ENCODE results near the gene ABHD2. TPM values are rescaled to one million over a fixed set of nuclear protein-coding genes. Genes with fewer than 3 reads are reported as not detected.

ABHD2 gene
- total RNA-seq, 4 donors from 2014 or later = 29.7 to 48.1 (median 35.9) TPM

DNA sequence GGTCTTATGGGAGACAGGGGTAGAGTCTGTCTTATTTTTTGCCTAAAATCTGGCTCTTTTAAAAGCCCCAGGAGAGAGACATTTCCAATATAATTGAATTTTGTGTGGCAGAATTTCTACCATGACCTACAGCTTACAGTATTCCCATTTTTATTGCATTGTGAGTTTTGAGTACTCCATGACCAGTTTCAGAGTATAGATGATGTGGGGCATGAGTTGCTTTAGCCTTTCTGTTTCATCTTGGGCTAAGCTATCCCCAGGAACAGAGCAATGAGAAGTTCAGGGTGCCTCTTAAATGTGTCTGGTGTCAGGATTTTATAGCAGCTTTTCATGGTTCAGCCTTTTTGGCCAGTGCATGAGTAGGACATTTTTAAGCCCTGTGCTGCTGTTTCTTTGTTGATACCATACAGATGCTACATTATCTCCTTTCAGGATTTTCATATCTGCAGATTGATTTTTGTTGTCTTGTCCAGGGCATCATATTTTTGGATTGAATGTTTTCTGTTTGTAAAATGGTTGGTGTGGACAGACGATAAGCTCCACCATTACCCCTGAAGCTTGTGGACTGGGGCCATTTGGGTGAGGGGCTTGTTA lies 3.5 kb downstream of the ABHD2 start:
- Histone ChIP-seq H3K27ac (peak overlapping the region; percentile 46 to 93 (median 82)), H3K4me3 (peak overlapping the region in 2 of 4 donors; percentile 10 to 22), H3K36me3 (no peaks in the 10 kb centered on the region), H3K27me3 (no peaks in the 10 kb centered on the region), H3K4me1 (peaks cover 3 to 71% (median 37%) of the 10 kb centered on the region in 4 donors), H3K9me3 (no peaks in the 10 kb centered on the region)
- no peak for DNase-seq (ENCODE audit: low spot score in 2 of 2)
- no peak for TF ChIP-seq EP300 (IDR thresholded peaks at IDR 0.05)
- no peak for TF ChIP-seq POLR2A (IDR thresholded peaks at IDR 0.05)
- TF ChIP-seq, protein P1, sequence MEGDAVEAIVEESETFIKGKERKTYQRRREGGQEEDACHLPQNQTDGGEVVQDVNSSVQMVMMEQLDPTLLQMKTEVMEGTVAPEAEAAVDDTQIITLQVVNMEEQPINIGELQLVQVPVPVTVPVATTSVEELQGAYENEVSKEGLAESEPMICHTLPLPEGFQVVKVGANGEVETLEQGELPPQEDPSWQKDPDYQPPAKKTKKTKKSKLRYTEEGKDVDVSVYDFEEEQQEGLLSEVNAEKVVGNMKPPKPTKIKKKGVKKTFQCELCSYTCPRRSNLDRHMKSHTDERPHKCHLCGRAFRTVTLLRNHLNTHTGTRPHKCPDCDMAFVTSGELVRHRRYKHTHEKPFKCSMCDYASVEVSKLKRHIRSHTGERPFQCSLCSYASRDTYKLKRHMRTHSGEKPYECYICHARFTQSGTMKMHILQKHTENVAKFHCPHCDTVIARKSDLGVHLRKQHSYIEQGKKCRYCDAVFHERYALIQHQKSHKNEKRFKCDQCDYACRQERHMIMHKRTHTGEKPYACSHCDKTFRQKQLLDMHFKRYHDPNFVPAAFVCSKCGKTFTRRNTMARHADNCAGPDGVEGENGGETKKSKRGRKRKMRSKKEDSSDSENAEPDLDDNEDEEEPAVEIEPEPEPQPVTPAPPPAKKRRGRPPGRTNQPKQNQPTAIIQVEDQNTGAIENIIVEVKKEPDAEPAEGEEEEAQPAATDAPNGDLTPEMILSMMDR (IDR thresholded peaks at IDR 0.05) = no peak
- WGBS, 2 donors = 68 to 86% methylated on average over 1 of the region's 1 CpG

DNA sequence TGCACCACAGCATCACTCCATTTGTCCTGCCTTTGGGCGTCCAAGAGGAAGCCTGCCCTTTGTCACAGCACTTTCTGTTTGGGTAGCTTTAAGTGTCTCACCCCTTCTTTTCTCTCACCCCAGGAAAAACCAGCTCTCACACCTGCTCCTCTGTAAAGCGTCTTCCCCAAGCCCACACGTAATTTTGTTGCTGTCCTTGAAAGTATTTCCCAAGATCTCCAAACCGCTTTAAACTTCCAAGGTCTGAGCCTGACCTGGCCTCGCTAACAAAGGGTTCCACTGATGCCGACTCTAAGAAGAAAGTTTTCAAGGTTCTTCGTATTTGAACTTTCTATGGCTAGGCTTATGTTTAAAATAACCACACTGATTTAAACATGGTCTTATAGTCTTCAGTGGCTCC lies 5.3 kb downstream of the ABHD2 start:
- WGBS, 2 donors = 82 to 90% methylated on average over 7 of the region's 7 CpGs
- H3K27me3 ChIP-seq = no peaks in the 10 kb centered on the region
- no peak for DNase-seq (ENCODE audit: low spot score in 2 of 2)
- no peak overlapping the region for H3K4me3 ChIP-seq
- H3K4me1 ChIP-seq = peaks cover 3 to 82% (median 40%) of the 10 kb centered on the region in 4 donors
- H3K36me3 ChIP-seq = no peaks in the 10 kb centered on the region
- peak overlapping the region in 3 of 4 donors; percentile 29 to 93 (median 55) for H3K27ac ChIP-seq
- TF ChIP-seq, protein P1 (IDR thresholded peaks at IDR 0.05) = no peak
- TF ChIP-seq POLR2A (IDR thresholded peaks at IDR 0.05) = no peak
- TF ChIP-seq EP300 (IDR thresholded peaks at IDR 0.05) = no peak
- H3K9me3 ChIP-seq = no peaks in the 10 kb centered on the region

DNA sequence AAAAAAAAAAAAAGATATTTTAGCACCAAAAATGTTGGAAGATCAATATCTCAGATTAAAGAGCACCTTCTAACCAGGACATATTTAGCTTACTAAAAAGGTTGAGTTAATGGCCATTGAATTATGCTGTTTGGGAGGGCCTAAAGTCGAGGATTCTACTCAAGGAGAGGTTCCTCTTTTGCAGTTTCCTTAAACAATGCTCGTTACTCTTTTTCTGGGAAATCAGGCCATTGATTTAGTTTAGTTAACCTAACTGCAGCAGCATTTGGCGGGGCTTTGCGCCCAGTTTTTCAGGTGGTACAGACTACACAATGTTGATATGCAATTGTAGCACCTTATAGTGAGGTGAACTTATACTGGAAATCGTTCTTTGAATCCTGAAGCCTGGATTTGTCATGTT lies 6.8 kb downstream of the ABHD2 start:
- no peak for DNase-seq (ENCODE audit: low spot score in 2 of 2)

GRCh38 chr15:89095556-89095955 lies 7.3 kb downstream of the ABHD2 start:
- TF ChIP-seq POLR2A (IDR thresholded peaks at IDR 0.05) = no peak
- TF ChIP-seq, protein P1 (IDR thresholded peaks at IDR 0.05) = no peak
- no peak for TF ChIP-seq EP300 (IDR thresholded peaks at IDR 0.05)
- DNase-seq (ENCODE audit: low spot score in 2 of 2) = no peak
- Histone ChIP-seq H3K27ac (peak overlapping the region in 1 of 4 donors; percentile 44), H3K27me3 (no peaks in the 10 kb centered on the region), H3K36me3 (no peaks in the 10 kb centered on the region), H3K4me3 (no peak overlapping the region), H3K9me3 (no peaks in the 10 kb centered on the region), H3K4me1 (peaks cover 0 to 77% (median 28%) of the 10 kb centered on the region in 4 donors)
- WGBS, 2 donors = 83 to 88% methylated on average over 8 of the region's 8 CpGs

More for the DNA sequence above, 6.8 kb downstream of the ABHD2 start:
- Histone ChIP-seq H3K27ac (peak overlapping the region in 1 of 4 donors; percentile 44), H3K4me3 (no peak overlapping the region), H3K27me3 (no peaks in the 10 kb centered on the region), H3K36me3 (no peaks in the 10 kb centered on the region), H3K4me1 (peaks cover 0 to 81% (median 32%) of the 10 kb centered on the region in 4 donors), H3K9me3 (no peaks in the 10 kb centered on the region)
- WGBS, 2 donors = 79 to 90% methylated on average over 5 of the region's 5 CpGs
- TF ChIP-seq POLR2A (IDR thresholded peaks at IDR 0.05) = no peak
- TF ChIP-seq EP300 (IDR thresholded peaks at IDR 0.05) = no peak
- TF ChIP-seq, protein P1 (IDR thresholded peaks at IDR 0.05) = no peak

GRCh38 chr15:89096664-89097063 lies 8.4 kb downstream of the ABHD2 start:
- 37 to 44% methylated on average over 5 of the region's 5 CpGs for WGBS, 2 donors
- no peak overlapping the region for H3K4me3 ChIP-seq
- peak overlapping the region in 2 of 4 donors; percentile 15 to 46 for H3K27ac ChIP-seq
- peaks cover 0 to 77% (median 32%) of the 10 kb centered on the region in 4 donors for H3K4me1 ChIP-seq
- no peak for DNase-seq (ENCODE audit: low spot score in 2 of 2)
- no peaks in the 10 kb centered on the region for H3K36me3 ChIP-seq
- H3K27me3 ChIP-seq = no peaks in the 10 kb centered on the region
- TF ChIP-seq EP300 (IDR thresholded peaks at IDR 0.05) (no peak), POLR2A (IDR thresholded peaks at IDR 0.05) (no peak)
- TF ChIP-seq, protein P1 (IDR thresholded peaks at IDR 0.05) = no peak
- no peaks in the 10 kb centered on the region for H3K9me3 ChIP-seq

Measured in tibial nerve (tissue), 4 donors.